Adipose tissue (tissue), 3 donors: ENCODE measurements around the gene TTF1. TPM values are rescaled to one million over a fixed set of nuclear protein-coding genes. Genes with fewer than 3 reads are reported as not detected.

Experiments
- H3K27ac ChIP-seq: one replicate; pipeline ENCODE4 v1.5.1; 2013; ENCODE audit warnings: low read depth, low read length
- WGBS, 3 donors: extraction: QIAGEN DNeasy Blood & Tissue Kit; methylation state at CpG; one replicate each; pipeline ENCODE4 v1.1.7; 2013; 5-methylcytosine and 5-hydroxymethylcytosine counted together
- polyA plus RNA-seq, 3 donors: library from polyadenylated mRNA; stranded (reverse); fragments of 200-250 nt; gene quantifications; one replicate each; pipeline ENCODE4 v1.2.3, GENCODE V29; 2013
- donor health status: healthy with polysubstance abuse.
- donor health status: Bipolar disorder and iron deficiency.
- donor health status: healthy.

TTF1 gene
- 10 to 100 TPM in 2 of 3 donors, 1 to 10 TPM in 1; 8.8 to 11.5 (median 11.3) TPM for polyA plus RNA-seq

- H3K27ac ChIP-seq = no peak within 1 kb of the TSS
- WGBS, 3 donors = 1 to 2% (median 1%) methylated on average over 32 to 33 of the region's 33 CpGs
Observed at GRCh38 chr9:132406554-132407122, at the start of gene TTF1. TSS of gene TTF1 (minus strand) at chr9:132406840. CDS start at chr9:132402821, 4,019 bp downstream.

DNA sequence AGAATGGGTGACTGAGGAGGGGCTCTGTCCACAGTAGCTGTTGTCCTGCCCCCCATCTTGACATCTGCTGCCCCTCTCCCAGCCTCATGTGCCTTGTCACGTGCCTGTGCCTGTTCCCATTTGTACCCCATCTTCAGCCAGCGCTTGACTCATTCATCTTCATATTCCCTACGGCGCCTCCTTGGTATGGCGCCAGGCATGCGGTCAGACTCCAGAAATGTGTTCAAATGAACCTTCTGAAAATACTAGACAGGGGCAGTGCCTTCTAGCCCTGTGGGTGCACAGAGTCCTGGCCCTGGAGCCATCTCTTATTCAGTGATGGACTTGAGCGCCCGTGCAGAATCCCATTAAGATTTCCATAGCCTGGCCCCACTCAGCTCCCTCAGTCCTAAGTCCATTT is 49.6 kb upstream of the TTF1 start:
- H3K27ac ChIP-seq = no peak overlapping the region
- 76 to 85% (median 82%) methylated on average over 8 of the region's 8 CpGs for WGBS, 3 donors

DNA sequence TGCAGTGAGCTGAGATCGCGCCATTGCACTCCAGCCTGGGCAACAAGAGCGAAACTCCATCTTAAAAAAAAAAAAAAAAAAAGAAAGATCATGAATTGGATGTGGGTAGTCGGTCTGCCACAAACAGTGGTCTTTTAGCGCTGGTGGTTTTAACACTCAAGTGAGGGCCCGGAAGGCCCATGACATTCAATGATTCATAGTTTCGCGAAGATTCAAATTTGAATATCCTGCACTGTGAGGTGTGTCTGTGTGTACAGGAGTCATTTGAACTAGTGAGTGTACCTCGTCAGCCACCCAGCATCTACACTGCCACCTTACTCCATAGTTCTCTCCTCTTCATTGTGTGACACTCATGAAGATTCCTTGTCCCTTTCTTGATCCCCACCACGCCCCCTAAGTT is 44.6 kb upstream of the TTF1 start:
- 77 to 79% (median 78%) methylated on average over 7 to 10 of the region's 10 CpGs for WGBS, 3 donors
- no peak overlapping the region for H3K27ac ChIP-seq

DNA sequence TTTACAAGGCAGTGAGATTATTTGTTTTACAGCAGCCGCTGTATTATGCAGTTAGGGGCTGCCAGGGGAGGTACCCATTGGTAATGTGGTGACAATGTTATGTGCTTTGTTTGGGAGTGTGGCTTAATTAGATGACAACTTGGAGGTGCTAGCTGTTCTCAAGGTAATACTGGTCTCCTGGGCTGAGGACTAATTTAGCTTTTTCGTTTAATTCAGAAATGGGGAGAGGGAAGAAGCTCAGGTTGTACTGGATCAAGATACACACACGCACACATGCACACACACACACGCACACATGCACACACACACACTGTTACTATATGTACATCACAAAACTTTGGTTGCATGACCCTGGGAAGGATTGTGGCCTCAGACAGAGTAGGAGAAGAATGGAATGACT is 41.3 kb upstream of the TTF1 start:
- no peak overlapping the region for H3K27ac ChIP-seq
- 78 to 91% (median 84%) methylated on average over 4 of the region's 4 CpGs for WGBS, 3 donors

- WGBS, 3 donors = 51 to 67% (median 56%) methylated on average over 20 of the region's 20 CpGs
- H3K27ac ChIP-seq = no peak overlapping the region
Observed at GRCh38 chr9:132447346-132447745, 40.7 kb upstream of the TTF1 start.

DNA sequence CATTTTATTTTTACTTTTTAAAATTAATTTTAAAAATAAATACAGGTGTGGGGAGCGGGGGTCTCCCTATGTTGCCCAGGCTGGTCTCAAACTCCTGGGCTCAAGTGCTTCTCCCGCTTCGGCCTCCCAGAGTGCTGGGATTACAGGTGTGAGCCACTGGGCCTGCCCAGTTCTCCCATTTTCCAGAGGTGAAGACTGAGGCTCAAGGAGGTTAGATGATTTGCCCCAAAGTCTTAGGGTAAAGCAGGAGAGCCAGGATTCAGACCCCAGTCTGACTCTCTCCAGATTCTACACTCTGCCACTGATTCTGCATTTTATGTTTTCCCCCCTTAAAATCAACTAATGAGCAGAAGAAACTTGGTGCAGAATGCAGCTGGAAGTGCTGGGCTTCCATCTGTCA is 40.2 kb upstream of the TTF1 start:
- WGBS, 3 donors = 93 to 100% (median 94%) methylated on average over 3 of the region's 3 CpGs

DNA sequence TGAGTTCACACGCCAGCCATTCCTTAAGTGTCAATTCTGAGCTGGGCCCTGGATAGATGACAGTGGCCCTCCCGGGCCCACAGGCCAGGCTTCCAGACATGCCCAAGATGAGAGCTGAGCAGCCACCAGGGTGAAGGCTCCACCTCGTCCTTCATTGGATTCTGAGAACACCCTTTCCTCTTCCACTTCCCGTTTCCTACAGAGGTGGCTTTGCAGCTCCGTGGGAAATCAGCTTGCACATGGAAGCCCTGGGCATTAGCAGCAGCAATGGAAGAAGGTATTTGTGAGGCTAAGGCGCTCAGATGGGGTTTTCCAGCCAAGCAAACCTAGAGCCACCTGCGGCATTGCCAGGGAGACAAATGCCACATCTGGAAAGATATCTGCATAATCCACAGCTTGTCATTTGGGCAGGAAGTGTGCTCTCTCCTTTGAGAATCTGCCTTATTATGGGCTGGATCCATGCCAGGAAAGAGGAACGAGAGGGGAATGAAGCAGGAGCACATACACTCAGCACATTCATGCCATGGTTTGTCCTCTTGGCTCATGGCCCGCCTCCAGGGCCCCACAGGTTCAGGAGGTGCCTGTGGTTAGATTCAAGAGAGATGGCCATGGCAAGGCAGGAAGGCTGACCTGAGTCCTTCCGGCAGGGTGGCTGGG is 37.4 kb upstream of the TTF1 start:
- WGBS, 3 donors = 47 to 54% (median 52%) methylated on average over 10 of the region's 10 CpGs
- H3K27ac ChIP-seq = no peak overlapping the region

More for the DNA sequence above, 40.2 kb upstream of the TTF1 start:
- H3K27ac ChIP-seq = no peak overlapping the region

DNA sequence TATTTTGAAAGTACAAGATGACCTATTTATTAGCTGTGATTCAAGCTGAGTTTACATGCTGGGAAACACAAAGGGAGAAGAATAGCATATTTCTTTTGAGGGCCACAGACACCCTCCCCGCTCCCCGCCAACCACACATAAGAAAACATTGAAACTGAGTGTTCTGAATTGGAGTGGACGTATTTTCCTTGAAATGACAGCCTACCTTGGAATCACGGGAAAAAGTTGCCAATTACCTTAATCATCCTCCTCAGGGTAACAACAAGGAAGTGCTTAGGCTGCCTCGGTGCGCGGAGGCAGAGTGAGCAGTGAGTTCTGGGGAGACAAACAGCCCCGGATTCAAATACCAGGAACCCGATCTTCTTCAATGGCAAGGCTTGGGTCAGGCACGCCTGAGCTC is 34.8 kb upstream of the TTF1 start:
- no peak overlapping the region for H3K27ac ChIP-seq
- 33 to 55% (median 50%) methylated on average over 10 of the region's 10 CpGs for WGBS, 3 donors

GRCh38 chr9:132440735-132441134 is 34.1 kb upstream of the TTF1 start:
- WGBS, 3 donors = 72 to 82% (median 74%) methylated on average over 6 of the region's 6 CpGs
- H3K27ac ChIP-seq = no peak overlapping the region

DNA sequence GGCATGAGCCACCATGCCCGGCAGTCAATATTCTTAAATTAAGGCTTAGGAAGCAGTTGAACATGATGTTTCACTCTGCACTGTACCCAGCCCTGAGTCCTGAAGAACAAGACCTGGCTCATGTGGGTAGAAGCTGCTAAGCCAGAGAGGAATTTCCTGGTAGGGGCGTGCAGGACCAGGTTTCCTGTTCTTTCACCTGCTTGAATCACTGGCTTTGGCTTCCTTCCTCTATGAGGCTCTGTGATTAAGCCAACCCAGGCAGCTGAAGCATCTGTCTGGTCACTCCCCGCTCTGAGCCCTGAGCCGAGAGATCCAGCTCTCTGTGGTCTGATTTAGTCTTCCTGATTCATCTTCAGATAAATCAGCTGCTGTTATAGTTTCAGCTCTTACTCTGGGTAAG is 32.5 kb upstream of the TTF1 start:
- no peak overlapping the region for H3K27ac ChIP-seq
- WGBS, 3 donors = 51 to 80% (median 63%) methylated on average over 4 of the region's 4 CpGs

GRCh38 chr9:132434881-132435280 is 28.2 kb upstream of the TTF1 start:
- no peak overlapping the region for H3K27ac ChIP-seq
- WGBS, 3 donors = 46 to 66% (median 60%) methylated on average over 10 of the region's 10 CpGs

DNA sequence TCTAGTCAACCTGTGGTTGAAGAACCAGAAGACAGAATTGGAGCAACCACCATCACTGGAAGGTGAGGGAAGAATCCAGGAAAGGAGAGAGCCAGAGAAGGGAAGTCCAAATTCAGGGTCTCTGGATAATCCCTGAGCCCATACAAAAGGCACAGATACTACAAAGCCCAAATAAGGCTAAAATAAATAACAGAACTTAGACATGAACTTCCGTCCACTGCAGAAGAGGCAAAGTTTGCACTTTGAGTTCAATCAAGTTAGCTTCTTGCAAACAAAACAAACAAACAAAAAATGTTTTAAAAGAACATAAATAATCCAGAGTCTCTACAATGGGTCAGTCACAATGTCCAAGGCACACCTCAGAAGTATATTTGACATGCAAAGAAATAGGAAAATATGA is 24.4 kb upstream of the TTF1 start:
- no peak overlapping the region for H3K27ac ChIP-seq
- WGBS, 3 donors = 29 to 79% (median 72%) methylated on average over 1 of the region's 1 CpG

GRCh38 chr9:132426639-132427414 is 20.2 kb upstream of the TTF1 start:
- H3K27ac ChIP-seq = no peak overlapping the region
- 33 to 43% (median 39%) methylated on average over 17 of the region's 17 CpGs for WGBS, 3 donors

GRCh38 chr9:132425675-132426062 is 19.0 kb upstream of the TTF1 start:
- H3K27ac ChIP-seq = no peak overlapping the region
- 34 to 53% (median 48%) methylated on average over 7 of the region's 7 CpGs for WGBS, 3 donors

GRCh38 chr9:132424857-132425674 is 18.4 kb upstream of the TTF1 start:
- 33 to 48% (median 44%) methylated on average over 22 of the region's 22 CpGs for WGBS, 3 donors

DNA sequence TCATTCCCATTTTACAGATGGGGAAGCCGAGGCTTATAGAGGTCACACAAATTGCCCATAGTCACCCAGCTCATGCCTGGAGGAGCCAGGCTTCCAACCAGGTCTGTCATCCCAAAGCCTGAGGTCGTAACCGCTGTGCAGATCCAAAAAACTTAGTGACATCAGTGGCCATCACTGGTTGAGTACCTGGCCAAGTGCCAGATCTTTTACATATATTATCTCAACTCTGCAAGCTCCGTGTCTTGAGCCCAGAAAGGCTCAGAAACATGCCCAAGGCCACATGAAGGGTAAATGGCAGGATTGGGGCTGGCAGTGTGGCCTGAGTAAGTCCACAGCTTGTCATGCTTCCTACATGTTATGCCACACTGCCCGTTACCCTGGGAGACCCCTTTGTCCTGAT is 16.9 kb upstream of the TTF1 start:
- no peak overlapping the region for H3K27ac ChIP-seq
- 61 to 79% (median 77%) methylated on average over 5 of the region's 5 CpGs for WGBS, 3 donors

More at GRCh38 chr9:132424857-132425674, 18.4 kb upstream of the TTF1 start:
- H3K27ac ChIP-seq = no peak overlapping the region

DNA sequence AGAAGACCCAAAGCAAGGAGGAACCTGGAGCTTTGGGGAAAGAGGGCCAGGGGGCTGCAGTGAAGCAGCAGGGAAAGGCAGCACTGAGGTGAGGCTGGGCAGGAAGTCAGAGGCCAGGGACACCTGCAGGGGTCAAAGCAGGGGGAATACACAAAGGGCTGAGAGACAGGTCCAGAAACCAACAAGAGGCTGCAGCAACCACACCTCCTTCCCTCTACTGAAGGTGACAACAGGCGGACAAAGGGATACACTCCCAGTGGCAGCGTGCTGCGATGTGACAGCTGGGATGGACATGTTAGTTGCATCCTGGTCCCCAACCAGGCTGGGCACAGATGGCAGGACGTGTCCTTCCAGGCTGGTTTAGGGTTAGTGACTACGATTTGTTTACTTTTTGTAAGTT is 15.9 kb upstream of the TTF1 start:
- H3K27ac ChIP-seq = no peak overlapping the region
- WGBS, 3 donors = 40 to 62% (median 62%) methylated on average over 5 of the region's 5 CpGs

- WGBS, 3 donors = 38 to 69% (median 67%) methylated on average over 5 of the region's 5 CpGs
- H3K27ac ChIP-seq = no peak overlapping the region
Observed at GRCh38 chr9:132418726-132419363, 12.2 kb upstream of the TTF1 start.
